NB4 (cell line): Measurements from ENCODE around the gene SELENOW.
"Not testable (repeated sequence)": the region's sequence is repeated elsewhere in the genome, so short reads cannot be mapped to it uniquely, and the experiment has no call there.

Experiments
- CTCF ChIP-seq: IDR thresholded peaks from one replicate; pipeline ENCODE4 v1.5.1; 2012; ENCODE audit warnings: low read depth, low read length
- MAX ChIP-seq: IDR thresholded peaks from 2 replicates; pipeline ENCODE4 v1.6.1; 2011; ENCODE audit warnings: low read depth, low read length
- MYC ChIP-seq: IDR thresholded peaks from 2 replicates; pipeline ENCODE4 v1.6.1; 2011; ENCODE audit warnings: low read depth, low read length
- POLR2A ChIP-seq: IDR thresholded peaks from 2 replicates; pipeline ENCODE4 v1.6.1; 2011; ENCODE audit warnings: mild to moderate bottlenecking; ENCODE audit not compliant: insufficient read length; ENCODE audit errors: extremely low read depth

GRCh38 chr19:47804451-47804850 is 25.9 kb downstream of the SELENOW start, which contains the start of gene TPRX1:
- TF ChIP-seq CTCF, POLR2A, MAX, MYC: not testable (repeated sequence)
